Activated CD4-positive, alpha-beta T cell treated with anti-CD3 and anti-CD28 coated beads for 4 hours (primary cell): Measurements from ENCODE around the gene SPP1.

Experiments
- DNase-seq, 2 donors: peaks; one replicate each; pipeline ENCODE4 v3.0.0-alpha.2; 2020

Gene SPP1

GRCh38 chr4:87956501-87956900 is 19.0 kb upstream of the SPP1 start:
- no peak for DNase-seq

- no peak for DNase-seq
These were observed 18.5 kb upstream of the SPP1 start for GRCh38 chr4:87957061-87957460.

- no peak for DNase-seq
These were observed 13.5 kb upstream of the SPP1 start for GRCh38 chr4:87961993-87962392.

GRCh38 chr4:87962398-87963146 is 12.9 kb upstream of the SPP1 start:
- DNase-seq, result no peak

- DNase-seq, result no peak
These were observed 10.0 kb upstream of the SPP1 start for GRCh38 chr4:87965501-87965975.

GRCh38 chr4:87966095-87966496 is 9.4 kb upstream of the SPP1 start:
- DNase-seq, result no peak

- DNase-seq, result no peak
These were observed 8.3 kb upstream of the SPP1 start for GRCh38 chr4:87967193-87967592.

GRCh38 chr4:87970121-87970520 is 5.4 kb upstream of the SPP1 start:
- no peak for DNase-seq

- no peak for DNase-seq
These were observed 3.6 kb upstream of the SPP1 start for GRCh38 chr4:87971866-87972265.

- peak in 1 of 2 donors; percentile 23 for DNase-seq
These were observed 2.0 kb upstream of the SPP1 start for GRCh38 chr4:87973283-87974169.

- DNase-seq, result no peak
These were observed 555 bp upstream of the SPP1 start for GRCh38 chr4:87974856-87975462.

- DNase-seq, result no peak
These were observed 2.2 kb downstream of the SPP1 start for GRCh38 chr4:87977521-87978278.

GRCh38 chr4:87978681-87979080 is 3.2 kb downstream of the SPP1 start:
- no peak for DNase-seq

GRCh38 chr4:87979810-87980209 is 4.3 kb downstream of the SPP1 start:
- no peak for DNase-seq

- DNase-seq, result no peak
These were observed 6.0 kb downstream of the SPP1 start for GRCh38 chr4:87981486-87981885.

- no peak for DNase-seq
These were observed 6.5 kb downstream of the SPP1 start for GRCh38 chr4:87982036-87982435.

GRCh38 chr4:87982446-87983010 is 7.0 kb downstream of the SPP1 start:
- no peak for DNase-seq

GRCh38 chr4:87983996-87984395 is 8.5 kb downstream of the SPP1 start:
- no peak for DNase-seq

- DNase-seq, result peak in 1 of 2 donors; percentile 14
These were observed 9.8 kb downstream of the SPP1 start for GRCh38 chr4:87985097-87985886.

- no peak for DNase-seq
These were observed 10.3 kb downstream of the SPP1 start for GRCh38 chr4:87985887-87986200.

GRCh38 chr4:87986508-87986907 is 11.0 kb downstream of the SPP1 start:
- no peak for DNase-seq

- no peak for DNase-seq
These were observed 14.3 kb downstream of the SPP1 start for GRCh38 chr4:87989765-87990164.
